GM12878 (cell line): Measurements from ENCODE around the gene MAN1A1.

ENCODE experiments used
- CEBPB ChIP-seq, 2 experiments: fragments of 150-350 bp in 1 of 2; IDR thresholded peaks; 2 replicates each; pipeline ENCODE4 v1.6.1; 2012 to 2014; ENCODE audit warnings: low read depth in 2 of 2, low read length in 2 of 2, borderline replicate concordance in 1 of 2, inconsistent platforms in 1 of 2
- CTCF ChIP-seq, 3 experiments: IDR thresholded peaks in 2 of 3; conservative IDR thresholded peaks in 1 of 3; 2 replicates each; pipeline ENCODE4 v1.5.1; 2011; ENCODE audit warnings: low read depth in 3 of 3, low read length in 3 of 3, mild to moderate bottlenecking in 3 of 3, control low read depth in 2 of 3, moderate library complexity in 2 of 3, inconsistent platforms in 1 of 3, mixed read lengths in 1 of 3; ENCODE audit not compliant: control insufficient read depth in 2 of 3, insufficient read depth in 1 of 3; ENCODE audit errors: extremely low read depth in 1 of 3
- POLR2A ChIP-seq: IDR thresholded peaks from 2 replicates; pipeline ENCODE4 v1.6.1; 2011; ENCODE audit warnings: low read depth, mild to moderate bottlenecking, low read length

DNA sequence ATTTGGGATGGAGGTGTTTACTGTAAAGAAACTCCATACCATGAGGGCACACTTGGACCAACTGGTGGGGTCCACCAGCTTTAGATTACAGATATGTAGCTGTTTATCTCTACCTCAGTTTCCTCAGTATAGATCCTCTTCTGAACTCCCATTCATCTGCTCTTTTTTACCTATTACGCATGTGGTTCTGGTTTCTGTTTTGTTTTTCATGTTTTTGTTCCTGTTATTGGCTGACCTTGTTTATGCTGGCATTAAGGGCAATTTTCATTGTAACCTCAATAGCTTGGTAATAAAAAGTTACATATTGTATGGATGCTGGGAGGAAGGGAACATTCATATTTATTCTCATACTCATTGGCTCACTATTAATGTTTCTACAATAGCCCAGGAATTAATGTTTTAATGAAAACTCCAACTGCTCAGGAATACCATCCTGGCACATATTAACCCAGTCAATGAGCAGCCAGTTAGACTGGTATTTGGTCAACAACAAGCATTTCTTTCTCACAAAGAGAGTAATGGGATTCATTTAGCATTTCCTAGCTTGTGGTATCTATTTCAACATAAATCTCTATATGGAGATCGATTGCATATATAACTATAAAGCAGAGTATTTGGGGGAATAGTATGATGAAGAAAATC, 187.3 kb downstream of the MAN1A1 start:
- TF ChIP-seq CTCF (IDR thresholded peaks at IDR 0.05 in 2 of 3, conservative IDR thresholded peaks at IDR 0.05 in 1 of 3; ENCODE audit: control insufficient read depth in 2 of 3, extremely low read depth in 1 of 3, insufficient read depth in 1 of 3, low read depth in 3 of 3, low read length in 3 of 3) (no peak), POLR2A (no peak), CEBPB (IDR thresholded peaks at IDR 0.05; ENCODE audit: borderline replicate concordance in 1 of 2, low read depth in 2 of 2, low read length in 2 of 2) (no peak)
